Kidney capillary endothelial cell (primary cell): Measurements from ENCODE around the gene ADCY4.
"Not testable (repeated sequence)": the region's sequence is repeated elsewhere in the genome, so short reads cannot be mapped to it uniquely, and the experiment has no call there.

ENCODE experiments used
- DNase-seq: peaks from one replicate; pipeline ENCODE4 v3.0.0-alpha.2; 2018; ENCODE audit warnings: low spot score

Gene ADCY4

GRCh38 chr14:24334431-24335291, at the start of gene ADCY4:
Gene ADCY4 (minus strand): TSS chr14:24335071. CDS start chr14:24334652, 419 bp downstream.
- DNase-seq: peak; percentile 59

GRCh38 chr14:24384169-24384568, 49.3 kb upstream of the ADCY4 start:
- no peak for DNase-seq

GRCh38 chr14:24382064-24382371, 47.1 kb upstream of the ADCY4 start:
- DNase-seq: no peak

GRCh38 chr14:24381363-24382063, 46.6 kb upstream of the ADCY4 start:
- no peak for DNase-seq

GRCh38 chr14:24379907-24380730, 45.2 kb upstream of the ADCY4 start:
- DNase-seq: no peak

GRCh38 chr14:24378981-24379906, 44.4 kb upstream of the ADCY4 start:
- DNase-seq: no peak

GRCh38 chr14:24378327-24378726, 43.5 kb upstream of the ADCY4 start:
- no peak for DNase-seq

- DNase-seq: no peak
Observed at GRCh38 chr14:24377657-24378056, 42.8 kb upstream of the ADCY4 start.

- no peak for DNase-seq
Observed at GRCh38 chr14:24377126-24377525, 42.3 kb upstream of the ADCY4 start.

GRCh38 chr14:24376448-24377070, 41.7 kb upstream of the ADCY4 start:
- no peak for DNase-seq

GRCh38 chr14:24372701-24373416, 38.0 kb upstream of the ADCY4 start:
- no peak for DNase-seq

- not testable (repeated sequence) for DNase-seq
Observed at GRCh38 chr14:24371605-24372004, 36.7 kb upstream of the ADCY4 start.

- no peak for DNase-seq
Observed at GRCh38 chr14:24370748-24371147, 35.9 kb upstream of the ADCY4 start.

- no peak for DNase-seq
Observed at GRCh38 chr14:24369907-24370687, 35.2 kb upstream of the ADCY4 start.

GRCh38 chr14:24369463-24369862, 34.6 kb upstream of the ADCY4 start:
- no peak for DNase-seq

- no peak for DNase-seq
Observed at GRCh38 chr14:24368562-24369252, 33.8 kb upstream of the ADCY4 start.

GRCh38 chr14:24368212-24368561, 33.3 kb upstream of the ADCY4 start:
- no peak for DNase-seq

- DNase-seq: peak; percentile 51
Observed at GRCh38 chr14:24367514-24368211, 32.8 kb upstream of the ADCY4 start, which contains the start of gene NFATC4. Gene NFATC4 (plus strand): TSS chr14:24368184. CDS start chr14:24368341, 157 bp downstream.
